A673 (cell line): ENCODE measurements around the gene CHCHD6.

Source experiments
- EZH2 ChIP-seq: fragments of 200-600 bp; sonication (generic); IDR thresholded peaks from 2 replicates; pipeline ENCODE4 v1.6.1; 2017; ENCODE audit warnings: borderline replicate concordance, low read depth, mild to moderate bottlenecking, mixed read lengths, antibody characterized with exemption, low read length; ENCODE audit not compliant: poor library complexity, severe bottlenecking
- TF ChIP-seq, protein P1 (sequence below): fragments of 300-800, 200-600 bp; sonication (generic); conservative IDR thresholded peaks from 2 replicates; pipeline ENCODE4 v1.5.1; 2017; ENCODE audit warnings: low read depth, mild to moderate bottlenecking, antibody characterized with exemption, low read length, moderate library complexity, mixed read lengths

DNA sequence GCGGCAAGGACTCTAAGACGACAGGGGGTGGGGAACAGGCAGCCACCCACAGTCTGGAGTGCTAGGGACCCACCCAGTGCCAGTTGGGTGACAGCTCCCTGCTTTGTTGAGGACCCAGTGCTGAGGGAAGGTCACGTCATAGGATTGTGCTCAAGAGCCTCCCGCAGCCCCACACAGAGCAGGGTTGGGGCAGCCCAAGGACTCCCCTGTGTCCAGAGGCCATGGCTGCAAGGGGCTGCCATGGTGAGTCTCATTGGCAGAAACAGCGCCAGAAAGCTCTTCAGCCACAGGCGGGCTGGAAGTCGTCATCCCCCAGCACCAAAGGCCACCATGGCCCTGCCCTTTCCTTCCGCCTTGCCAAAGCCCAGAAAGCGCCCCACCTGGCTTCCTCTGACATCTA is 241.9 kb downstream of the CHCHD6 start:
- TF ChIP-seq, protein P1, sequence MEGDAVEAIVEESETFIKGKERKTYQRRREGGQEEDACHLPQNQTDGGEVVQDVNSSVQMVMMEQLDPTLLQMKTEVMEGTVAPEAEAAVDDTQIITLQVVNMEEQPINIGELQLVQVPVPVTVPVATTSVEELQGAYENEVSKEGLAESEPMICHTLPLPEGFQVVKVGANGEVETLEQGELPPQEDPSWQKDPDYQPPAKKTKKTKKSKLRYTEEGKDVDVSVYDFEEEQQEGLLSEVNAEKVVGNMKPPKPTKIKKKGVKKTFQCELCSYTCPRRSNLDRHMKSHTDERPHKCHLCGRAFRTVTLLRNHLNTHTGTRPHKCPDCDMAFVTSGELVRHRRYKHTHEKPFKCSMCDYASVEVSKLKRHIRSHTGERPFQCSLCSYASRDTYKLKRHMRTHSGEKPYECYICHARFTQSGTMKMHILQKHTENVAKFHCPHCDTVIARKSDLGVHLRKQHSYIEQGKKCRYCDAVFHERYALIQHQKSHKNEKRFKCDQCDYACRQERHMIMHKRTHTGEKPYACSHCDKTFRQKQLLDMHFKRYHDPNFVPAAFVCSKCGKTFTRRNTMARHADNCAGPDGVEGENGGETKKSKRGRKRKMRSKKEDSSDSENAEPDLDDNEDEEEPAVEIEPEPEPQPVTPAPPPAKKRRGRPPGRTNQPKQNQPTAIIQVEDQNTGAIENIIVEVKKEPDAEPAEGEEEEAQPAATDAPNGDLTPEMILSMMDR: no peak
- TF ChIP-seq EZH2: no peak
